ENCODE results near the gene CAMK1D.

CAMK1D gene

GRCh38 chr10:12487366-12487765 lies 138.0 kb downstream of the CAMK1D start:
- no peak for TF ChIP-seq CTCF (IDR thresholded peaks at IDR 0.05; ENCODE audit: unreplicated experiment in 3 of 3)
- no peaks in the 10 kb centered on the region for H3K36me3 Mint-ChIP-seq (ENCODE audit: low read depth)

GRCh38 chr10:12488626-12489025 lies 139.3 kb downstream of the CAMK1D start:
- peaks cover 3% of the 10 kb centered on the region for H3K27me3 Mint-ChIP-seq (ENCODE audit: low read depth)
- H3K4me3 Mint-ChIP-seq, result no peak overlapping the region
- no peak overlapping the region for H3K27ac Mint-ChIP-seq
- no peak for TF ChIP-seq CTCF (IDR thresholded peaks at IDR 0.05; ENCODE audit: unreplicated experiment in 3 of 3)
- H3K9me3 Mint-ChIP-seq, result no peaks in the 10 kb centered on the region
- peaks cover 19% of the 10 kb centered on the region for H3K4me1 Mint-ChIP-seq
- no peaks in the 10 kb centered on the region for H3K36me3 Mint-ChIP-seq (ENCODE audit: low read depth)

More at GRCh38 chr10:12487366-12487765, 138.0 kb downstream of the CAMK1D start:
- no peaks in the 10 kb centered on the region for H3K9me3 Mint-ChIP-seq
- H3K4me1 Mint-ChIP-seq, result peaks cover 25% of the 10 kb centered on the region
- peaks cover 3% of the 10 kb centered on the region for H3K27me3 Mint-ChIP-seq (ENCODE audit: low read depth)
- H3K27ac Mint-ChIP-seq, result no peak overlapping the region
- H3K4me3 Mint-ChIP-seq, result no peak overlapping the region

- no peaks in the 10 kb centered on the region for H3K36me3 Mint-ChIP-seq (ENCODE audit: low read depth)
- no peaks in the 10 kb centered on the region for H3K9me3 Mint-ChIP-seq
- no peak overlapping the region for H3K4me3 Mint-ChIP-seq
- no peak overlapping the region for H3K27ac Mint-ChIP-seq
- TF ChIP-seq CTCF (IDR thresholded peaks at IDR 0.05; ENCODE audit: unreplicated experiment in 3 of 3), result no peak
- peaks cover 12% of the 10 kb centered on the region for H3K4me1 Mint-ChIP-seq
- H3K27me3 Mint-ChIP-seq (ENCODE audit: low read depth), result peaks cover 3% of the 10 kb centered on the region
Measured at GRCh38 chr10:12489357-12489756, 140.0 kb downstream of the CAMK1D start.

GRCh38 chr10:12489806-12490205 lies 140.5 kb downstream of the CAMK1D start:
- peaks cover 10% of the 10 kb centered on the region for H3K4me1 Mint-ChIP-seq
- no peak overlapping the region for H3K4me3 Mint-ChIP-seq
- no peak overlapping the region for H3K27ac Mint-ChIP-seq
- TF ChIP-seq CTCF (IDR thresholded peaks at IDR 0.05; ENCODE audit: unreplicated experiment in 3 of 3), result no peak
- H3K27me3 Mint-ChIP-seq (ENCODE audit: low read depth), result peaks cover 3% of the 10 kb centered on the region
- no peaks in the 10 kb centered on the region for H3K36me3 Mint-ChIP-seq (ENCODE audit: low read depth)
- H3K9me3 Mint-ChIP-seq, result no peaks in the 10 kb centered on the region

- Mint-ChIP-seq H3K36me3 (ENCODE audit: low read depth) (no peaks in the 10 kb centered on the region), H3K9me3 (no peaks in the 10 kb centered on the region), H3K4me3 (no peak overlapping the region), H3K27ac (no peak overlapping the region), H3K27me3 (ENCODE audit: low read depth) (no peaks in the 10 kb centered on the region), H3K4me1 (no peaks in the 10 kb centered on the region)
- no peak for TF ChIP-seq CTCF (IDR thresholded peaks at IDR 0.05; ENCODE audit: unreplicated experiment in 3 of 3)
Measured at GRCh38 chr10:12490963-12491362, 141.6 kb downstream of the CAMK1D start.

GRCh38 chr10:12491491-12491890 lies 142.1 kb downstream of the CAMK1D start:
- no peak overlapping the region for H3K4me3 Mint-ChIP-seq
- H3K36me3 Mint-ChIP-seq (ENCODE audit: low read depth), result no peaks in the 10 kb centered on the region
- TF ChIP-seq CTCF (IDR thresholded peaks at IDR 0.05; ENCODE audit: unreplicated experiment in 3 of 3), result no peak
- H3K27me3 Mint-ChIP-seq (ENCODE audit: low read depth), result no peaks in the 10 kb centered on the region
- H3K9me3 Mint-ChIP-seq, result no peaks in the 10 kb centered on the region
- H3K4me1 Mint-ChIP-seq, result no peaks in the 10 kb centered on the region
- no peak overlapping the region for H3K27ac Mint-ChIP-seq
